Dermis blood vessel endothelial cell (primary cell): Measurements from ENCODE around the gene TMEM121. TPM values are rescaled to one million over a fixed set of nuclear protein-coding genes. Genes with fewer than 3 reads are reported as not detected.
"Not testable (repeated sequence)": the region's sequence is repeated elsewhere in the genome, so short reads cannot be mapped to it uniquely, and the experiment has no call there.

ENCODE experiments used
- DNase-seq: peaks from one replicate; pipeline ENCODE4 v3.0.0; 2010
- total RNA-seq: library from RNA; depleted of rRNA; stranded (reverse); fragments of >200 nt; gene quantifications from 2 replicates; pipeline ENCODE4 v1.2.3, GENCODE V29; 2014

The TMEM121 gene
- total RNA-seq, 1 donor from 2014 or later = 11.7 TPM

GRCh38 chr14:105571181-105571951 is 45.0 kb downstream of the TMEM121 start:
- not testable (repeated sequence) for DNase-seq

DNA sequence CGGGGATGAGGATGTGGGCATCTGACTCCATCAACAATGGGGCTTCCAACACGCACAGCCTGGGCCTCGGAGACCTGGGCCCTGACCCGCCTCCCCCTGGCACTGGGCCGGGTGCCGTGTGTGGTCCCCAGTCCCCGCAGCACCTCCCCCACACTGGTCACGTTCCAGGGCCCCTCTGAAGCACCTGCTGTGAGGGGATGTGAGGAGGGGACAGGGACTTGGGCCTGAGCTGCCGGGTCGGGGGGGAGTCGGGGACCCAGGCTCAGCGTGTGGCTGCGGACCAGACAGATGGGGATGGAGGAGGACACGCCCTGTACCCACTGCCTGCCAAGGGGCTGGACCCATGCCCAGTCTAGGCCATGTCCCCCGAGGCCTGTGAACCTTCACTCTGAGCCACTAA is 45.7 kb downstream of the TMEM121 start:
- not testable (repeated sequence) for DNase-seq

DNA sequence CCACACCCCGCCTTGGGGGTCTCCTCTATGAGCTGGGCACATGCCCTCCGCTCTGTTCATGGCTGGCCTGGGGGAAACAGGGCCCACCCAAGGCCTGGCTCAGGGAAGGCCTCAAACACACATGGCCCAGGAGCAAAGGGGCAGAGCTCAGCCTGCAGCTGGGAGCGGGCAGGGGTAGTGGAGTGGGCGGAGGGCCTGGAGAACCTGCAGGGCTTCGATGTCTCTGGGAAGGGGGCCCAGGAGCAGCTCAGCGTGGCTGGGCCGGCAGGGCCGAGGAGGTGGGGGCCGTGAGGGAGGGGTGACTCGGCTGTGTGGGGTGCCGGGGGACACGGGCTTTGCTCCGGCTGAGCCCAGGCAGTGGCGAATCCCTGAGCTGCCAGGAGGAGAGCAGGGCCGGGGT is 47.5 kb downstream of the TMEM121 start:
- DNase-seq = not testable (repeated sequence)

GRCh38 chr14:105574411-105574810 is 48.0 kb downstream of the TMEM121 start:
- not testable (repeated sequence) for DNase-seq

DNA sequence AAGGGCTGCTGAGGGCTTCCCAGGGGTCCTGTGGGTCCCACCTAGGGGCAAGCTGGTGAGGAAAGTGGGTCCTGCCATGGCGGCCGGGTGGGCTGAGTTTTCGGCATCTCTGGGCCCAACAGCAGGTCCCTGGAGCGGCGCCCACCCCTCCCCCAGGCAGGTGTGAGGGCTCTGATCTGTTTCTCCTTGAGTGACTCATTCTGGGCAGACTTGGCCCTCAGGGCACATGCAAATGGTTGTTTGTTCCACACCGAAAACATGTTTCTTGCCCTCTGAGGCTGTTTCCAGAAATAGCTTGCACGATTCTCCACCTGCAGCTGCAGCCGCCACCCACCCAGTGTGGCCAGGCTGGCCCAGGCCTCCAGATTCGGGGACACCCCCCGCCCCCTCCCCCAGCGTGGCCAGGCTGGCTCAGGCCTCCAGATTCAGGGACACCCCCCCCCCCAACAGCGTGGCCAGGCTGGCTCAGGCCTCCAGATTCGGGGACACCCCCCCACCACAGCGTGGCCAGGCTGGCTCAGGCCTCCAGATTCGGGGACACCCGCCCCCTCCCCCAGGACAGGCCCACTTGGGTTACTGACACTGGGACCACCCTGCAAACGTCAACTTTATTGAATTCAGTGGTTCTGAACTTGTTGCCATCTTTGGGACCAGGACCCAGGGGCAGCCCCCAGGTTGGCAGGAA is 48.8 kb downstream of the TMEM121 start:
- not testable (repeated sequence) for DNase-seq

DNA sequence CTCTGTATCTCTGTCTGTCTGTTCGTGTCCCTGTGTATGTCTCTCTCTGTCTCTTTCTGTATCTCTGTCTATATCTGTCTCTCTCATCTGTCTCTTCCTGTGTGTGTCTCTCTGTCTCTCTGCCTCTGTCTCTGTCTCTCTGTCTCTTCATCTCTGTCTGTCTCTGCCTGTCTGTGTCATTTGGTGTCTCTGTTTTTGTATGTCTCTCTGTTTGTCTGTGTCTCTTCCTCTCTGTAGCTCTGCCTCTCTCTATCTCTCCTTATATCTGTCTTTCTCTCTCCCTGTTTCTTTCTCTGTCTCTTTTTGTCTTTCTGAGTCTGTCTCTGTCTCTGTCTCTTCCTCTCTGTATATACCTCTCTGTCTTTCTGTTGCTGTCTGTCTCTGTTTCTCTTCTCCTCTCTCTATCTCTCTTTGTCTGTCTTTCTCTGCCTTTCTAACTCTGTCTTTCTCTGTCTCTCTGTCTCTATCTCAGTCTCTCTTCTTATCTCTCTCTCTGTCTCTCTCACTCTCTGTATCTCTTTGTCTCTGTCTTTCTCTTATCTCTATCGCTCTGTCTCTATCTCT is 50.2 kb downstream of the TMEM121 start:
- DNase-seq = no peak

DNA sequence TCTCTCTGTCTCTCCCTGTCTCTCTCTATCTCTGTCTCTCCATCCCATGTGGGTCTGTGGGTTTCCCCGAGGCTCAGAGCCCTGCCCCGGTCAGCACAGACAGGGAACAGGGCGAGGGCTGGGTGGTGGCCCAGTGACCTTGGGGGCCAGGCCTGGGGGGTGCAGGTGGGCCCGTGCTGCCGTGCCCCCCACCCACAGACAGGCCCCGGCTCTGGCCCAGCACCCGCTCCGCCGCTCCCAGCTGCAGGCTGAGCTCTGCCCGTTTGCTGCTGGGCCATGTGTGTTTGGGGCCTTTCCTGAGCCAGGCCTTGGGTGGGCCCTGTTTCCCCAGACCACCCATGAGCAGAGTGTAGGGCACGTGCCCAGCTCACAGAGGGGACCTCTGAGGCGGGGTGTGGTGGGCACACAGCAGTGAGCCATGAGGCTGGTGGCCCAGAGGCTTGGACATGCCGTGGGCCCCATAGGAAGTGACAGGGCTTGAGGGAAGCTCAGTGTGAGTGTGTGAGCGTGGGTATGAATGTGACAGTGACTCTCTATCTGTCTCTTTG is 51.0 kb downstream of the TMEM121 start:
- no peak for DNase-seq

DNA sequence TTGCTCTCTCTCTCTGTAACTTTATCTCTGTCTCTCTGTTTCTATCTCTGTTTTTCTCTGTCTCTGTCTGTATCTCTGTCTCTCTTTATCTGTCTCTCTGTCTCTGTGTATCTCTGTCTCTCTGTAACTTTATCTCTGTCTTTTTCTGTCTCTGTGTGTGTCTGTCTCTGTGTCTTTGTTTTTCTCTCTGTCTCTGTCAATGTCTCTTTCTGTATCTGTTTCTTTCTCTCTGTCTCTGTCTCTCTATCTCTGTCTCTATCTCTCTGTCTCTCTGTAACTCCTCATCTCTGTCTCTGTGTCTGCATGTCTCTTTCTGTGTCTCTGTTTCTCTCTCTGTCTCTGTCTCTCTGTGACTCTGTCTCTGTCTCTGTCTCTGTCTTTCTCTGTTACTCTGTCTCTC is 51.7 kb downstream of the TMEM121 start:
- DNase-seq = no peak

GRCh38 chr14:105579221-105579620 is 52.8 kb downstream of the TMEM121 start:
- not testable (repeated sequence) for DNase-seq

Other genes starting within 250 kb of the TMEM121 start
- gene BRF1, start 225.6 kb upstream of the TMEM121 start, total RNA-seq = 56.5 and 71.5 TPM in 2 replicates
- 63.6 and 74.0 TPM in 2 replicates for gene PACS2, start 211.8 kb upstream of the TMEM121 start, total RNA-seq
- gene TEX22, start 128.0 kb upstream of the TMEM121 start, total RNA-seq = 0.05 and 0.17 TPM in 2 replicates
- gene MTA1, start 106.8 kb upstream of the TMEM121 start, total RNA-seq = 43.4 and 55.5 TPM in 2 replicates
- 265 and 324 TPM in 2 replicates for gene CRIP2, start 51.8 kb upstream of the TMEM121 start, total RNA-seq
- gene CRIP1, start 39.7 kb upstream of the TMEM121 start, total RNA-seq = 0.42 and 0.68 TPM in 2 replicates
- gene TEDC1, start 35.3 kb upstream of the TMEM121 start, total RNA-seq = 9.7 and 18.0 TPM in 2 replicates